ENCODE measurements around the gene IL16.

GRCh38 chr15:81311752-81312464 lies 115.2 kb downstream of the IL16 start:
- no peak for TF ChIP-seq POLR2AphosphoS5 (IDR thresholded peaks at IDR 0.05)
- TF ChIP-seq CTCF (IDR thresholded peaks at IDR 0.05): no peak

Measured in breast epithelium (tissue), 3 donors.